GM23338 (cell line): Measurements from ENCODE around the gene REL. TPM values are rescaled to one million over a fixed set of nuclear protein-coding genes. Genes with fewer than 3 reads are reported as not detected.

Source experiments
- ATAC-seq: fragments of 200-7000 bp; cut with Tn5 transposase; 3 replicates; pipeline ENCODE4 v1.9.1; 2020
- DNase-seq: peaks from one replicate; pipeline ENCODE4 v3.0.0-alpha.2; 2015; ENCODE audit warnings: low spot score
- H2AFZ ChIP-seq: fragments of 200-600 bp; sonication (generic); 2 replicates; pipeline ENCODE4 v1.8.0; 2016; ENCODE audit warnings: antibody characterized with exemption, mild to moderate bottlenecking, moderate library complexity
- H3F3A ChIP-seq: fragments of 200-600 bp; sonication (generic); replicated peaks from 2 replicates; pipeline ENCODE4 v1.8.0; 2017; ENCODE audit warnings: antibody characterized with exemption, mixed run types, low read depth
- H3K27ac ChIP-seq: fragments of 200-600 bp; sonication (generic); 2 replicates; pipeline ENCODE4 v1.6.1; 2016; ENCODE audit warnings: low read depth
- H3K27me3 ChIP-seq: fragments of 200-600 bp; sonication (generic); 2 replicates; pipeline ENCODE4 v1.8.0; 2016; ENCODE audit warnings: mild to moderate bottlenecking, mixed run types, moderate library complexity; ENCODE audit not compliant: insufficient read depth
- H3K36me3 ChIP-seq: fragments of 200-600 bp; sonication (generic); 2 replicates; pipeline ENCODE4 v1.8.0; 2016; ENCODE audit warnings: mild to moderate bottlenecking; ENCODE audit not compliant: insufficient read depth
- H3K4me1 ChIP-seq: fragments of 200-600 bp; sonication (generic); 2 replicates; pipeline ENCODE4 v1.8.0; 2016; ENCODE audit warnings: mild to moderate bottlenecking, moderate library complexity; ENCODE audit not compliant: insufficient read depth
- H3K4me2 ChIP-seq: fragments of 200-600 bp; sonication (generic); 2 replicates; pipeline ENCODE4 v1.7.1; 2017; ENCODE audit warnings: mixed run types
- H3K4me3 ChIP-seq: fragments of 200-600 bp; sonication (generic); 2 replicates; pipeline ENCODE4 v1.6.1; 2016; ENCODE audit warnings: mixed run types
- H3K79me2 ChIP-seq: fragments of 200-600 bp; sonication (generic); replicated peaks from 2 replicates; pipeline ENCODE4 v1.8.0; 2017; ENCODE audit warnings: mild to moderate bottlenecking; ENCODE audit not compliant: insufficient read depth
- H3K9me2 ChIP-seq: fragments of 200-600 bp; sonication (generic); 2 replicates; pipeline ENCODE4 v1.8.0; 2017; ENCODE audit not compliant: insufficient read depth
- H4K20me1 ChIP-seq: fragments of 200-600 bp; sonication (generic); replicated peaks from 2 replicates; pipeline ENCODE4 v1.8.0; 2017; ENCODE audit warnings: mild to moderate bottlenecking; ENCODE audit not compliant: insufficient read depth
- H3K27ac Mint-ChIP-seq: 2 replicates; pipeline ENCODE4 v1.8.0; 2020; ENCODE audit warnings: inconsistent platforms, mild to moderate bottlenecking, moderate library complexity, mixed read lengths
- H3K27me3 Mint-ChIP-seq: 3 replicates; pipeline ENCODE4 v1.8.0; 2022; ENCODE audit warnings: low read depth, mild to moderate bottlenecking, moderate library complexity, mixed read lengths, inconsistent platforms; ENCODE audit not compliant: insufficient read depth, poor library complexity
- H3K36me3 Mint-ChIP-seq: 3 replicates; pipeline ENCODE4 v1.8.0; 2021; ENCODE audit warnings: low read depth, mild to moderate bottlenecking, inconsistent platforms, moderate library complexity, mixed read lengths
- H3K4me1 Mint-ChIP-seq: 3 replicates; pipeline ENCODE4 v1.8.0; 2020; ENCODE audit warnings: mild to moderate bottlenecking, inconsistent platforms, mixed read lengths
- H3K4me3 Mint-ChIP-seq: 3 replicates; pipeline ENCODE4 v1.8.0; 2021; ENCODE audit warnings: moderate library complexity, mild to moderate bottlenecking, inconsistent platforms, mixed read lengths
- H3K9me3 Mint-ChIP-seq: 3 replicates; pipeline ENCODE4 v1.8.0; 2020; ENCODE audit warnings: moderate library complexity, mild to moderate bottlenecking, inconsistent platforms, mixed read lengths
- CREB1 ChIP-seq: fragments of 250-450 bp; sonication (Bioruptor Pico); IDR thresholded peaks from 2 replicates; pipeline ENCODE4 v1.5.0; 2020; ENCODE audit warnings: low read depth, mild to moderate bottlenecking, moderate library complexity
- JUNB ChIP-seq: IDR thresholded peaks from one replicate; pipeline ENCODE4 v1.6.1; 2016; ENCODE audit warnings: antibody characterized with exemption; ENCODE audit not compliant: unreplicated experiment
- polyA plus RNA-seq: library from polyadenylated mRNA; unstranded; fragments of >200 nt; fragmentation: Nextera tagmentation; extraction: Ambion mirVana; gene quantifications from 2 replicates; pipeline ENCODE4 v1.2.1, GENCODE V29; 2016
- small RNA-seq: library from RNA; depleted of rRNA; stranded (forward); fragments of <200 nt; gene quantifications from one replicate; pipeline ENCODE3, GENCODE V24; 2014; ENCODE audit warnings: low replicate concordance
- total RNA-seq: library from RNA; depleted of rRNA; stranded (reverse); fragments of >200 nt; shearing (Covaris generic); gene quantifications from 2 replicates; pipeline ENCODE4 v1.2.3, GENCODE V29; 2014; rRNA removed

Gene REL
- total and polyA plus RNA-seq, 2 experiments from 2014 or later = 4.1 to 8.0 TPM

DNA sequence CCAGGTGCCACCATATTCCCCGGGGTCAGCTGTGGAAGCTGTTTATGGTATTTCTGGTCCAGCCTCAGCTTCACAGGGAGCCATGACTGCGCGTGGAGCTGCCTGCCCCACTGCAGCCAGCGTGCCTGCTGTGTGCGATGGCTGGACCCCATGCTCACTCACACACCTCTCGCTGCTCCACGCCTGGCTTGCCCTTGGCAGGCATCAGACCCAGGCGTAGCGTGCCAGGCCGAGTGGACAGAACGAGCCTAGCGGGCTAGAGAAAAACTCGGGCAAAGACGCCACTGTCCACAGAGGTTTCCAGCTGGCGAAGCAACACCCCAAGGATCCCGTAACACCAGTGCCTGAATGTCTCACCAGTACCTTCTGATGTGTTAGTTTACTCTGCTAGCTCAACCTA is 93.3 kb downstream of the REL start:
- H3K79me2 ChIP-seq = no peaks in the 10 kb centered on the region
- no peaks in the 10 kb centered on the region; the same call in 1 of the 2 replicates for H3K27me3 ChIP-seq
- no peak overlapping the region for H3K4me2 ChIP-seq
- Mint-ChIP-seq H3K27ac (no peak overlapping the region), H3K27me3 (peaks cover 4% of the 10 kb centered on the region), H3K36me3 (no peaks in the 10 kb centered on the region), H3K4me1 (no peaks in the 10 kb centered on the region), H3K4me3 (no peak overlapping the region), H3K9me3 (no peaks in the 10 kb centered on the region)
- no peaks in the 10 kb centered on the region for H3K9me2 ChIP-seq
- H3K27ac ChIP-seq = no peak overlapping the region
- no peaks in the 10 kb centered on the region for H3F3A ChIP-seq
- H3K4me3 ChIP-seq = no peak overlapping the region
- TF ChIP-seq JUNB (no peak), CREB1 (CRISPR knock-in tag) (no peak)
- no peaks in the 10 kb centered on the region for H3K36me3 ChIP-seq
- DNase-seq (no peak), ATAC-seq (no peak)
- no peak overlapping the region for H2AFZ ChIP-seq
- no peaks in the 10 kb centered on the region for H3K4me1 ChIP-seq
- H4K20me1 ChIP-seq = no peaks in the 10 kb centered on the region

Small RNAs within 50 kb of the gene (small RNA-seq; reads per million reads assigned to genes)
- gene RN7SL632P = not detected
- not detected for gene RNU4-51P

Other genes starting within 250 kb of the REL start
- gene PAPOLG, start 125.3 kb upstream of the REL start, total RNA-seq = 31.2 and 37.6 TPM in 2 replicates
- gene PAPOLG, start 125.3 kb upstream of the REL start, polyA plus RNA-seq = 11.1 and 13.8 TPM in 2 replicates
- 29.2 and 35.1 TPM in 2 replicates for gene PEX13, start 136.1 kb downstream of the REL start, total RNA-seq
- 15.8 and 16.9 TPM in 2 replicates for gene PEX13, start 136.1 kb downstream of the REL start, polyA plus RNA-seq
- 2.5 and 3.5 TPM in 2 replicates for gene PUS10, start 136.7 kb downstream of the REL start, total RNA-seq
- gene PUS10, start 136.7 kb downstream of the REL start, polyA plus RNA-seq = 1.7 and 2.2 TPM in 2 replicates
- 10.8 TPM in 2 replicates for gene SANBR, start 184.3 kb downstream of the REL start, total RNA-seq
- 5.0 and 8.4 TPM in 2 replicates for gene SANBR, start 184.3 kb downstream of the REL start, polyA plus RNA-seq